Ovary (tissue), 9 donors: ENCODE measurements around the gene CEP128. TPM values are rescaled to one million over a fixed set of nuclear protein-coding genes. Genes with fewer than 3 reads are reported as not detected.

Experiments used
- DNase-seq, 5 donors: peaks; one replicate each; pipeline ENCODE4 v3.0.0-alpha.2; 2019 to 2020
- H3K27ac ChIP-seq, 2 donors: fragments of 200-600 bp; one replicate each; pipeline versions ENCODE4 v1.5.1 to v1.8.0; 2019 to 2022
- H3K27me3 ChIP-seq: fragments of 200-600 bp; one replicate; pipeline ENCODE4 v1.8.0; 2022
- H3K36me3 ChIP-seq: fragments of 200-600 bp; sonication (generic); one replicate; pipeline ENCODE4 v1.5.1; 2019
- H3K4me1 ChIP-seq: one replicate; pipeline ENCODE4 v1.8.1; 2013; ENCODE audit warnings: mild to moderate bottlenecking, moderate library complexity; ENCODE audit not compliant: insufficient read depth
- H3K4me3 ChIP-seq: fragments of 200-600 bp; sonication (generic); one replicate; pipeline ENCODE4 v1.5.1; 2017
- H3K9me3 ChIP-seq, 2 donors: fragments of 200-600 bp in 1 of 2; sonication (generic) in 1 of 2; one replicate each; pipeline versions ENCODE4 v1.5.1 to v1.8.1; 2013 to 2019; ENCODE audit warnings: mild to moderate bottlenecking in 1 of 2, moderate library complexity in 1 of 2
- CTCF ChIP-seq, 3 donors: fragments of 450-650 bp in 2 of 3; fragments of 200-600 bp in 1 of 3; IDR thresholded peaks; one replicate each; pipeline versions ENCODE4 v1.5.1 to v1.8.0; 2016 to 2022; ENCODE audit warnings: antibody characterized with exemption in 3 of 3, mild to moderate bottlenecking in 1 of 3
- EP300 ChIP-seq: sonication (generic); formaldehyde crosslinking; IDR thresholded peaks from one replicate; pipeline ENCODE4 v1.6.1; 2017; ENCODE audit warnings: antibody characterized with exemption
- POLR2A ChIP-seq: fragments of 450-650 bp; IDR thresholded peaks from one replicate; pipeline ENCODE4 v1.6.1; 2017; ENCODE audit warnings: antibody characterized with exemption, mild to moderate bottlenecking, moderate library complexity
- WGBS, 3 donors: extraction: QIAGEN DNeasy Blood & Tissue Kit in 1 of 3; methylation state at CpG; one replicate each; pipeline versions ENCODE4 v1.1.5 to v1.1.7; 2013 to 2017; 5-methylcytosine and 5-hydroxymethylcytosine counted together
- intact Hi-C, 4 donors: fragments of 100-400 bp; cut with DNase I; formaldehyde crosslinking; loops; one replicate each; pipeline versions ENCODE4 v1.11.0 to v1.15.1; 2022 to 2023
- polyA plus RNA-seq, 2 donors: library from polyadenylated mRNA; stranded (reverse); fragments of 200-250 nt in 1 of 2; fragments of 350-450 nt in 1 of 2; fragmentation: Illumina TruSeq in 1 of 2; extraction: RNeasy Lipid Tissue Mini Kit (QIAGEN cat#74804) in 1 of 2; gene quantifications; one replicate each; pipeline ENCODE4 v1.2.3, GENCODE V29; 2013 to 2014
- total RNA-seq, 7 donors: library from RNA; depleted of rRNA in 2 of 7; stranded (reverse); fragments of >200 nt in 2 of 7; fragmentation: NEBNext Ultra II Directional in 3 of 7; extraction: Animal tissue kit (Norgen Biotek cat#: 25700) in 3 of 7; gene quantifications; one replicate each; pipeline versions ENCODE4 v1.1.0 to v1.2.4, GENCODE V29; 2016 to 2023
- donor health status: DM: no; HTN: no; CAD: no; lungs with moderate emphysema.
- donor health status: DM: no; HTN: no; CAD: no.
- donor health status: Bipolar disorder and iron deficiency.
- donor health status: DM: yes; HTN: yes; CAD: no.
- donor health status: DM: no; HTN: no; CAD: no.
- donor health status: DM: yes; HTN: yes; CAD: no.

Gene CEP128
- total and polyA plus RNA-seq, 9 donors, result 1.5 to 14.3 (median 6.4) TPM

- no peak for DNase-seq
- TF ChIP-seq CTCF (IDR thresholded peaks at IDR 0.05) (no peak), EP300 (no peak), POLR2A (no peak)
- 91 to 98% (median 92%) methylated on average over 2 of the region's 2 CpGs for WGBS, 3 donors
Measured at GRCh38 chr14:80544366-80544765, 397.2 kb downstream of the CEP128 start.

GRCh38 chr14:80543211-80543610 is 398.3 kb downstream of the CEP128 start:
- H3K4me1 ChIP-seq, result no peaks in the 10 kb centered on the region
- no peak for DNase-seq
- no peaks in the 10 kb centered on the region for H3K9me3 ChIP-seq
- no peak overlapping the region for H3K27ac ChIP-seq
- TF ChIP-seq EP300 (no peak), POLR2A (no peak), CTCF (IDR thresholded peaks at IDR 0.05) (no peak)
- intact Hi-C loops, result no loop called here
- H3K27me3 ChIP-seq, result no peaks in the 10 kb centered on the region
- WGBS, 3 donors, result 26 to 36% (median 28%) methylated on average over 2 of the region's 2 CpGs
- no peaks in the 10 kb centered on the region for H3K36me3 ChIP-seq
- H3K4me3 ChIP-seq, result no peak overlapping the region

More at GRCh38 chr14:80544366-80544765, 397.2 kb downstream of the CEP128 start:
- Histone ChIP-seq H3K4me3 (no peak overlapping the region), H3K9me3 (no peaks in the 10 kb centered on the region), H3K27me3 (no peaks in the 10 kb centered on the region), H3K4me1 (no peaks in the 10 kb centered on the region), H3K27ac (no peak overlapping the region), H3K36me3 (no peaks in the 10 kb centered on the region)
- intact Hi-C loops, result no loop called here

- DNase-seq, result no peak
- H3K36me3 ChIP-seq, result no peaks in the 10 kb centered on the region
- 89 to 97% (median 96%) methylated on average over 7 of the region's 7 CpGs for WGBS, 3 donors
Measured at GRCh38 chr14:80538633-80539375, 402.7 kb downstream of the CEP128 start.

GRCh38 chr14:80537626-80538025 is 403.9 kb downstream of the CEP128 start:
- TF ChIP-seq CTCF (IDR thresholded peaks at IDR 0.05) (no peak), EP300 (no peak), POLR2A (no peak)
- no peak for DNase-seq
- intact Hi-C loops, result no loop called here
- WGBS, 3 donors, result 87 to 89% (median 88%) methylated on average over 5 of the region's 5 CpGs
- no peaks in the 10 kb centered on the region for H3K27me3 ChIP-seq
- H3K36me3 ChIP-seq, result no peaks in the 10 kb centered on the region
- H3K4me3 ChIP-seq, result no peak overlapping the region
- H3K9me3 ChIP-seq, result no peaks in the 10 kb centered on the region
- no peak overlapping the region for H3K27ac ChIP-seq
- H3K4me1 ChIP-seq, result no peaks in the 10 kb centered on the region

More at GRCh38 chr14:80538633-80539375, 402.7 kb downstream of the CEP128 start:
- intact Hi-C loops, result no loop called here
- no peaks in the 10 kb centered on the region for H3K9me3 ChIP-seq
- no peaks in the 10 kb centered on the region for H3K27me3 ChIP-seq
- H3K4me1 ChIP-seq, result no peaks in the 10 kb centered on the region
- H3K4me3 ChIP-seq, result no peak overlapping the region
- H3K27ac ChIP-seq, result no peak overlapping the region
- TF ChIP-seq EP300 (no peak), CTCF (IDR thresholded peaks at IDR 0.05) (no peak), POLR2A (no peak)
